HG03521 (cell line): ENCODE measurements around the gene RBP3.
"Not testable (repeated sequence)": the region's sequence is repeated elsewhere in the genome, so short reads cannot be mapped to it uniquely, and the experiment has no call there.

Experiments used
- ATAC-seq: cut with Tn5 transposase; IDR thresholded peaks from one replicate; pipeline ENCODE4 v1.9.1; 2021; ENCODE audit warnings: mild to moderate bottlenecking, moderate library complexity; ENCODE audit not compliant: unreplicated experiment

RBP3 gene

DNA sequence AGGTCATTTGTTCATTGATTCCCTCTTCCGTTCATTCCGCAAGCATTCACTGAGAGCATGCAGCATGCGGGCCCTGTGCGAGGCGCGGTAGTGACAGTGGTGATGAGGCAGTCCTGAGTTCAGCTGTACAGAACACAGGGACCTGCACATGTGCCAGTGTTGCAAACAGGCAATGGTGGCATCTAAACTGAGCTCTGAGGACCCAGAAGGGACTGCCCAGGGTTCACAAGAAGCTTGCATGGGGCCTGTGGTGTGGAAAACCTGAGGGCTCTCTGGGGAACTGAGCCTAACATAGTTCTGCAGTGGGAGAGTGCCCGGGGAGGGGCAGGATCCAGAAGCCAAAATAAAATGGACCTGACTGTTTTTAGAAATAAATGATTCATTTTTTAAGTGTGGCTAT lies 22.7 kb downstream of the RBP3 start:
- ATAC-seq: no peak

DNA sequence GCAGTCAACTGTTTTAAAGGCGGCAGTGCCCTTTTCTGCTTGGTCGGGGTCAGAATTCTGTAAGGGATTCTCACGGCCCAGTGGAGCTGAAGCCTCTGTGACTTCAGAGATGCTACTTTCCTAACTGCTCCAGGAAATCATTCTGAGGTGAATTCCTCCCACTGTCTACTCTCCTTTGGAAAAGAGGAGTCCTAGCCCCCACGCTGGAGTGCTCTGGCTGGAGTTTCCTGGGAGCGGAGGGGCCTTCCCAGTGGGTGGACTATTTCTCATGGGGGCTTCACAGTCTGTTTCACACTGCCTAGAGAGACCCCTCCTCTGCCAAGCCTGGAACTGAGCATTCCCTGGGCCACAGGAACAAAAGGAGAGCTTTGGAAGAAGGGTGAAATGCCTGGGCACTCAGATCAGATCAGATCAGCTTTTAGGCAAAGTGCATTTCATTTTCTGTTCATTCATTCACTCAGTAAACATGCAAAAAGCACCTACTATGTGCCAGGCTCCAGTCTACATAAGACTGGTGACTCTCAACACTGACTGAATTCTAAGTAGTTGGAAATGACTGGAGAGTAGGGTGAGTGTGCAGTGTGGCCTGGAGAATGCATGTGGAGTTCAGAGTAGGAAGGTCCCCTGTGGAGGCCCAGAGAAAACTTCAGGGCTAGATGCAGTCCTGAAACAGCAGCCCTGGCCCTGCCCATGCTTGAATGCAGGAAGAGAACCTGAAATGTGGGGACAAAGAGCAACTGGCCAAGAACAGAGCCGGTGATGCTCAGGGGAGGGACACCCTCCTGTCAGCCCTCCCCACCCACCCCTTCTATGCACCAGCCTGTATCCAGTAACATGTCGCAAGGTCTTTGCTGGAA lies 23.7 kb downstream of the RBP3 start:
- no peak for ATAC-seq

DNA sequence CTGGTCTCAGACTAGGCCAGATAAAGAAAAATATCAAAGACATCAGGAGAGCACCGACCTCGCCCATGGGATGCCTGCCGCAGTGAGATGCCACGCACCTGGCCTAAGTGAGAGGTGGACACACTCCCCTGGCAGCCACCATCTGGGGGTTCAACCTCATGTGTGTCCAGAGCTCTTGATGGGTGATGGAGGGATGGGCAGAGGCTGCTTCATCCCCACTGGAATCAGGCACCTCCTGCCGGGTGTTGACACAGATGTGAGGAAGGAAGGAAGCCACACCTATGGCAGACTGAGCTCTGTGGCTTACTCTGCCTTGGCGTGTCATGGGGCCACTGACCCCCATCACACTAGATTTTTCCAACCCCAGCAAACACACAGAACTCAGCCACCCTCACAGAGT lies 24.6 kb downstream of the RBP3 start:
- no peak for ATAC-seq

DNA sequence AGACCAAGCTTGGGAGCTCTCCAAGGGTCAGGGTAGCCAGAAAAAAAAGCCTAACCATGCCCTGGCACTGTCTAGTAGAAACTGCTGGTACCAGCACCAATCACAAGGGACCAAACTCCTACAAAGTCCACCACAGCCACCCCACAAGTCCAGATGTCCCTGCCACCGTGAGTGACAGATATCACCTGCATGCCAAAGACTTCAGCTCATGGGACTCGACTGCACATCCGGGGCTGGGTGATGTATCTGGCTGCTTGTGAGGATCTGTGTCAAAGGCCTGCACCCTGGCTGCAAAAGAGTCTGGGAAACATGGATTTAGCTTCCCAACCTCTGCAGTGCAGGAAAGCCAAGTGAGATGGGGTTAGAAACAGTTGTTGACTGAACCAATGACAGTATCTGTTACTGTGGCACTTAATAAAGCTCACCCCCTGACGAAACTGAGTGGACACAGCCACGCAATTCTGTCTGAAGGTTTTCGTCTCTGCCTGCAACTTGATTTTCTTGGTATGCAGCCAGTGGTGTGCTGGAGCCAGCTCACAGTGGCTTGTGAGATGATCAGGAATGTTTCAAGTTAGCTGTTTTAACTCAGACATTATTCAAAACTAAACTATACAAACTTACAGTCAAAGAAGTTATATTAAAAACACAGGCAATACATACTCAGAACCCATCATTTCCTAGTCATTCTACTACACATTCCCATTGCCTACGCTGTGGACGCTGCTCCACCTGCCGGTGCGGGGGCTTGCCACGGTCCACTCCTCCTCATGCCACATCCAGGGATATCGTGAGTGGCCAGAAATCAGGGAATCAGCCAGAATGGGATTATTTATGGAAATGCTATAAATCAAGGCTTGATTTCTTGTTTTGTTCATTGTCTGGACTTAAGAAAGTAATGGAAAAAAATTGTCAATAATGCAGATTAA lies 26.7 kb downstream of the RBP3 start:
- no peak for ATAC-seq

DNA sequence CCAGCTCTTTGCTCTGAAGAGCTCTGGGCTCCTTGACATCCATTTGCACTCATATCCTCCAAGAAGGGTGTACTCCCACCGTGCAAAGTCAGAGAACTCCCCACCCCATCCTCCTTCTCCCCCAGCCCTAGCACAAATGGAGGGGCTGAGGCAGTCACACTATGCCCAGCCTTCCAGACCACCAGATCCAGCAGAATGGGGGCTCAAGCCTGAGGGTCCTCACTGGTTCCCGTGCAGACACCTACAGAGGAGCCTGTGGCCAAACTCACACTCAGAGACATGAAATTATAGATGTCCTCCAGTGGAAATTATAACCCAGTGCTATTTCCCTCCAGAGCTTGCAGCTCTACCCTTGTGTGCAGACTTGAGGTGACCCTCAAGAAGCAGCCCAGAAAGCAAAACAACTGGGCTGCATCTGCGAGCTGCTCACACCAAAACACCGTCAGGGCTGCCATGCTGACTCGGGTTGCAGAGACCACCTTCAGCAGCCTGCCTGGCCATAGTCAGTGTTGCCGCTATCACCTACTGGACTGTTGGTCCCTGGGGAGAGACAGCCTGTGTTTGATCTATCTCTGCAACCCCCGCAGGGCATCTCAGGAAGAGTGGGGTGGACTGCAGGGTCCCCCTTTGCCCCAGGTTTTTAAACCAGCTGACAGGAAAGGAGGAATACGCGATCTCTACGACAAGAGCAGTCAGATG lies 28.5 kb downstream of the RBP3 start:
- ATAC-seq: no peak

DNA sequence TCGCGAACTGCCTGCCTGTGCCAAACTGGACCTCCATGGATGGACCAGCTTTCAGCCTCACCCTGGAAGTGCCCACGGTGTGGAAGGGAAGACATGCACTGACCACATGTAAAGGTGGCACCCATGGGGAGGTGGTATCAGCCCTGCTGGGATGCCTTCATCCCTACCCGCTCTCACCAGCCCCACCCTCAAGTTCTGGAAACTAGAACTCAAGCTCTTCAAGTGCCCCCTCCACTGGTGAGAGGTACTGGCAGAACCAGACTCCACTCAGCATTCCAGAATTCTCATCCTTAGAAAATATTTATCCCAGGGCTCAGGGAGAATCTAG lies 30.0 kb downstream of the RBP3 start:
- ATAC-seq: no peak

DNA sequence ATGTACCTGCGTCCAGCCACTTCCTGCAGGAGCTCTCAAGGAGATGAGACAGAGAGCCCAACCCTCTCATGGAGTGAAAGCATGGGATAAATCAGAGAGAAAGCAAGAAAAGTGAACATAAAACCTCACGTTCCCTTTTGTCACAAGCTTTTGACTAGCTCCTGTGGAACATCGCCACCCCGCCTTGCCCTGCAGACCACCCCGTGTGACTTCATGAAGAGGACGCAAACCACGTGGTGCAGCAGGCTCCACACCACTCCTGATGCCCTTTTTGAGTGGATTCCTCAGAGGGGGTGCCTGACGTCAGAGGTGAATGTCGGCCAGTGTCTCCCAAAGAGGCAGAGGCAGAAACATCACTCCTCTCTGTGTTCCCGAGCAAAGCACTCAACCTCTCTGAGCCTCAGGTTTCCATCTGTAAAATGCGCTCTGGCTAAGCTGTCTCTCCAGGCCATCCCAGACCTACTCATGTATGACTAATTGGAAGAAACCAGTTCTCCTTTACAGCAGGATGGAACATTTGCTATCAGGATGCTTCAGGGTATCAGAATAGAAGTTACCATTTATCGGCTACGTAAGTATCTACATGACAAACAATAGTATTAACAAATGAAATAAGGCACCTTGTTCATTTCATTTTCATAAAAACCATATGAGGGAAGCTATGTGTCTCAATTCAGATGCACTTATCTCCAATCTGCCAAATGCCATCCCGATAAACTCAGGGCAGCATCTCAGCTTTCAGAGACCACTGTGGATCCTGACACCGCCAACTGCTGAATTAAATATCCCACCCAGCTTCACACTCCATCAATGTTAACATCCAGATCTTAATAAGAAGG lies 30.7 kb downstream of the RBP3 start:
- ATAC-seq: no peak

DNA sequence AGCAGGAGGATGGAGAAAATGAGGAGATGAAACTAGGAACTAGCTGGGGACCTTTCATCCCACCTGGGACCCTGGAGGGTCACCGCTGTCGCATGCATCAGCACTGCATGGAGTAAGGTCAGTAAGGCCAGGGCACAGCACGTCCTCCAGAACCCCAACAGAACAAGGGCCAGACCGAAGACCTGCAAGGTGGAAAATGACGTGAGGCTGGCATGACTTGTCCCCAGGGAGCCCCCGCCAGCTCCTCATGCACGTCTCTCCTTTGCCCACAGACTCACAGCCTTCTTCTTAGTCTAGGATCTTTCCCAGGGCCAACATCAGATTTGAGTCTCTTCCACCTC lies 31.3 kb downstream of the RBP3 start:
- no peak for ATAC-seq

DNA sequence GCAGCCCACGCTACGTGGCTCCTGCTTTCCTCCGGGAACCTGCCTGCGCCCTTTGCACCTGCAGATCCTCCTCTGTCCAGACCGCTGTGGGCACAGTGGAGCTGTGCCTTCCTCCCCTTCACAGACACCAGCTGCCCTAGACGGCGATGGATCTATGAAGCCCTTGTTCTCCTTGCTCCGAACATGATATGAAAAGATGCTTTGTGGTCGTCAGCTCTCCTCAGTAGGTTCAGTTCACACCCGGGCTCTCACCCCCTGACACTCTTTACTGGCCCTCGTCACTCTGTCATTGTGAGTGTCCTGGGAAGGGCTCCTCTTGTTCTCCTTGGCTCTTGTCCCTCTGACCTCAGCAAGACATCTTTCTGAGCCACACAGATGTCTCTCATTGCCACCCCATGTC lies 31.7 kb downstream of the RBP3 start:
- ATAC-seq: no peak

DNA sequence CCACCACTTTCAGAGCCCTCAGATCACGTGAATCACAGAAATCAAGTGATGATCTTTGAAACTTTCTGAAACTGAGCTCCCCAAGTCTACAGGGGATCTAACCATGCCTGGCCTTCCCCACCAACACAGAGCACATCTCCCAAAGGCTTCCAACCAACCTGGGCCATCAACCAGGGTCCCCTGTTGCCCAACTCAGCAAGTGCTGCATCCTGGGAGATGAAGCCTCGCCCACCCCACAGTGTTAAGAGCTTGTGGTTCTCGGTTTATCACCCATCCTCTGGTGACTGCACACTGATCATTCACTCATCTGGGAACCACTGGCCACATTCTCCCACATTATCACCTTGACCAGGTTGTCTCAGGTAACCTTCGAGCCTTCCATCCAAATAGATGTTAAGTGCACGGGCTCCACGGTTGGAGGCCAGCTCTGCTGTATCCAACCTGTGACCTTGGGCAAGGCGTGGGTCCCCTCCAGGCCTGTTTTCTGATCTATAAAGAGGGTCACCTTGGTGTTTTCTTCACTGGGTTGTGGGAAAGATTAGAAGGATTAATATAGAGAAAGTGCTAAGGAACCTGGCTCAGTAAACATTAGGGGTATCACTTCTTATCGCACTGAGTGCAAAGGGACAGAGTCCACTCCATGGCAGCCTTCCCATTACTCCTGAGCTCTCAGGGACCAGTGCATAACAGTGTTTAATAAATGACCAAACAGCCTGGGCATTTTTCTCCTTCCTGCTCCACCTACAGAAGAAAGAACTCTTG lies 32.4 kb downstream of the RBP3 start:
- ATAC-seq: no peak

DNA sequence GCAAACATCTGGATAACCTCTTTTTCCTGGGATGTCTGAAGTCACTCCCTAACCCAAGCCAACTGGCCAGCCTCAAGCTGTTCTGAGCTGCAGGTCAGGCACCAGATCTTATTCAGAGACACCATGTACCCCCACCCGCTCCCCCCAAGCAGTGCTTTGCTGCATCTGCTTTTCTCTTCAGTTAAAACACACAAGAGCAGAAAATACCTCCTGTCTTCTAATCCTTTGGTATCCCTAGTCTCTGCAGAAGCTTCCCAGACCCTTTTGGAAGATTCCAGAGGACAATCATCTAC lies 32.9 kb downstream of the RBP3 start:
- ATAC-seq: no peak

DNA sequence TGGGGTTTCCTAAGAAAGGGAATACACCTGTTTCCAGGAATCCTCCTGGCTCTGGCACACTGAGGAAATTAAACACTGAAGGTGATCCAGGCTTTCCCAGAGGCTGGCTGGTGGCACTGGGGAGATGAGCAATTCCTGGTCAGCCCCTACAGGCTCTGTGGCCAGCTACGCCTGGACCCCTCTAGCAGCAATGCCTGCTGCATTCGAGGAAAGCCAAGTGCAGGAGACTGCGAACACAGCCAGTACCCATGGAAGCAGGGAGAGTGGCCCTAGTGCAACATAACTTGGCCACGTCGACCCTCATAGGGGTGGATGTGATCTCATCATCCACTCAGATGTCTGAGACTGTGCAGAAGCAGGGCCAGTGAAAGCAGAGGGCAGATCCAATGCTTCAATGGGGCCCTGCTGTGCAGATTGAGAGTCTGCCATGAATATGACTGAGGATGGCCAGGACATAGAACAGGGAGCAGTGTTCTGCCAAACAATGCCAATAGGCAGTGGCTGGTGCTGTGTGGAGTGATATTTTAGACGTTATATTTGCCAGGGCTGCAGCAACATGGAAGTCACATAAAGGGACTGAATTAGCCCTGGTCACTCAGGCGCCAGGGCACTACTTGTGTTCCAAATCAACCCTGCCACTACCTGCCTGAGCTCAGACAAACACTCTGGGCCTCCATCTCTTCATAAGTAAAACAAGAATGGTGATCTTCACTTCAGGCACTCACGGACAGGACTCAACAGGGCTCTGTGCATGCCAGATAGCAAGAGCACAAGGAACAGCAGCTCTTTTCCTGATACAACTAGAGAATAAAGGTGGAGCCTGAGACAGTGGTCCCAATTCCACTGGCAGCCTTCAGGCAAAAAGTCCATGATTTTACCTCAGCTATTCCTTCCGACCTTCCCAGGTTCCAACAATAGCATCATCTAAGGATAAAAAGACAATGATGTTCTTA lies 33.5 kb downstream of the RBP3 start:
- no peak for ATAC-seq

DNA sequence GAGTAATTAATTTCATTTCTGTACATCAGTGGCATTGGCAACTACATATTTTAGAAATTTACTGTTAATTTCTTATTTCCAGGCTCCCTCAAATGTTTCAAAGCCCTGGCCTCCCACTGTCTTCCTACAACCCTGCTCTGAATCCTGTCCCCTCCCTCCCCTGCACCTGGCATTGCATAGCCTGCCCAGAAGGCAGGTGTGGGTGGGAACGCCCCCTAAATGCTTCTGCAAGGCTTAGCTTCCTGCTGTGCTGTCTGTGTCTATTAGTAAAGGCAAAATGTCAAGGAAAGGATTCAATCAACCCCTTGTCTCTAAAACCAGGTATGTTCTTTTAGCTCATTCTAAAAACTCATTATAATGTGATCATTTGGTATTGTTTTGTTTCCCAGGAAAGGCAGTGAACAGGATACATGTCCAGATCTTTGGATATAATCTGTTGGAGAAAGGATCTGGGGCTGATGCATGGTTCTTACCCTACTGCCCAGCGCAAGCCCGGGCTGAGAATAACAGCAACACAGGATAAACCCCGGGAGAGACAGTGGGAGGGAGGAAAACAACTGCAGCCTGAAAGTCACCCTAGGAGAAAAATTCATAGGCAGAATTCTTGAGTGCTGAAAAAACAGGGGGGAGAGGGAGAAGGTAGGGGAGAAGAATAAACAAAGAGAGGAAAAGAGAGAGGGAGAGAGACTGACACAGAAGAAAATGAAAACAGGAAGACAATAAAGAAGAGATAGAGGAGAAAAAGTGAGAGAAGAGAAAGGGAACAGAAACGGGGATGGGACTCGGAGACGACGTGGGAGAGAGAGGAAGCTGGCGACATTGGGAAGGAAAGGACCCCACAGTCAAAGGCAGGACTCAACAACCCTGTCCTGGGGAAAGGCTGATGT lies 35.3 kb downstream of the RBP3 start:
- ATAC-seq: no peak

DNA sequence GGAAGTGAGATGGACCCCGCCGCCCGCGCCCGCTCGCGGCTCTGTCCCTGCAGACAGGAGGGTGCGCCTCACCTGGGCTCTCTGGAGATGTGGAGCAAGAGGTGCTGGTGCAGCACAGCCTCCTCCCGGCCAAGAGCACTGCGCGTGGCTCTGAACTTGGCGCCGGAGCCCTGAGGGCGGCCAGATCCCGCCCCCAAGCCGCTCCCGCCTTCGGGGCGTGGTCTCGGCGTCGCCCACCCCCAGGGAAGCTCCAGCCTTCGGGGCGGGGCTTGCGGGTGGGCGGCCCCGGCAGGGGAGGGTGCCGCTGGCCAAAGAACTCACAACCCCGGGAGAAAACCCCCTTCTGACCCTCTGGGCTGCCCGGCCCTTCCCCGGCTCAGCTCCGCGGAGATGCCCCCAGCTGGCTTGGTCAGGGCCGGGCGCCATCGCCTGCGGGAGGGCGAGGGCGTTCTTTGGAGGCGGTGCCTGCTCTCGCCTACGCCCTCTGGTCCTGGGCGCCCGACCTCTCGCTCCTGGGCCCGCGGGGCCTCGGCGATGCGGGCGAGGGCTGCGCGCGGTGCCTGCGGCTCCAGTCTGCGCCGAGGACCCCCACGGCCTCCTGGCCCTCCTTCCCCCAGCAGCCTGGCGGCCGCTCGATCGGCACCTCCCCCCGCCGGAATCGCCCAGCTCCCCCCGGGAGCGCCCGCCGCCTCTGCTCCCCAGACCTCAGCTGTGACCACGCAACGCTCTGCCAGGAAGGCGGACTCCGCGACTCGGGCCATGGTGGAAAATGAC lies 36.2 kb downstream of the RBP3 start, which contains the start of gene ZNF488:
Gene ZNF488, minus strand, starts transcription at position 146 of the 774 bp plus-strand sequence. CDS start 15,464 bp downstream, outside the sequence.
- ATAC-seq: peak; percentile 83

DNA sequence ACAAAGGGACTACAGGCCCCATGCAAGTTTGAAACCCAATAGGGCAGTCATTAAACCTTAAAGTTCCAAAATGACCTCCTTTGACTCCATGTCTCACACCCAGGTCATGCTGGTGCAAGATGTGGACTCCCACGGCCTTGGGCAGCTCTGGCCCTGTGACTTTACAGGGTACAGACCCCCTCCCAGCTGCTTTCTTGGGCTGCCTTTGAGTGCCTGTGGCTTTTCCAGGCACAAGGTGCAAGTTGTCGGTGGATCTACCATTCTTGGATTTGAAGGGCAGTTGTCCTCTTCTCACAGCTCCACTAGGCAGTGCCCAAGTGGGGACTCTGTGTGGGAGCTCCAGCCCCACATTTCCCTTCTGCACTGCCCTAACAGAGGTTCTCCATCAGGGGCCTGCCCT lies 37.9 kb downstream of the RBP3 start:
- not testable (repeated sequence) for ATAC-seq

DNA sequence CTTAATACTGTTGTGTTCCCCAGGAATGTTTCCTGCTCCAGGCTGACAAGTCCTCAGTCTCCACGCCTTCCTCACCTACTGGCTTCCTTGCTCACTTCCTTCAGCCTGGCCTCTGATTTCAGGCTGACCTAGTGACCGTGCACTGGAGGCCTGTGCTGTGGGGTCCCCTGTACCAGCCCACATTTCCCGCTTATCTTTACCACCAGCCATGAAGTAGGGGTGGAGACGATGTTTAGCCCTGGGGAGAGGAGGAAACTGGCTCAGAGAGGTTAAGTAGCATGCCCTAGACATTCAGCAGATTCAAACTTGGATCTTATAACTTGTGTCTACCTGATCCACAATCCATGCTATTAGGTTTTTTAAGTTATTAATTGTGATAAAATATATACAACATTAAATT lies 40.7 kb downstream of the RBP3 start:
- ATAC-seq: no peak

DNA sequence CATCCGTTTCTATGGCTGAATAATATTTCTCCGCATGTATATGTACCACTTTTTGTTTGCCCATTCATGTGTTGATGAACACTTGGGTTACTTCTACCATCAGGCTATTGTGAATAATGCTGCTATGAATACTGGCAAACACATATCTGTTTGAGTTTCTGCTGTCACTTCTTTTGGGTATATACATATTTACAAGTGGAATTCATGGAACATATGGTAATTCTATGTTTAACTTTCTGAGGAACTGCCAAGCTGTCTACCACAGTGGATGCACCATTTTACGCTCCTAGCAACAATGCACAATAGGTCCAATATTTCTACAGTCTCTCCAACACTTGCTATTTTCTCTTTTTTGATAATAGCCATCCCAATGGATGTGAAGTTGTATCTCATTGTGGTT lies 41.5 kb downstream of the RBP3 start:
- no peak for ATAC-seq
